Type B pancreatic cell (in vitro differentiated cells): ENCODE data around the gene TNPO1. TPM values are rescaled to one million over a fixed set of nuclear protein-coding genes. Genes with fewer than 3 reads are reported as not detected.

Experiments
- DNase-seq: peaks from one replicate; pipeline ENCODE4 v3.0.0; 2021; ENCODE audit warnings: mixed read lengths; ENCODE audit not compliant: unreplicated experiment; ENCODE audit errors: extremely low spot score
- H3K27ac Mint-ChIP-seq: 2 replicates; pipeline ENCODE4 v1.8.0; 2021; ENCODE audit warnings: mild to moderate bottlenecking, mixed read lengths
- H3K27me3 Mint-ChIP-seq: 2 replicates; pipeline ENCODE4 v1.8.0; 2021; ENCODE audit warnings: mixed read lengths
- H3K36me3 Mint-ChIP-seq: 2 replicates; pipeline ENCODE4 v1.8.0; 2021; ENCODE audit warnings: mixed read lengths
- H3K4me1 Mint-ChIP-seq: one replicate; pipeline ENCODE4 v1.8.0; 2021; ENCODE audit warnings: mixed read lengths; ENCODE audit not compliant: unreplicated experiment
- H3K4me3 Mint-ChIP-seq: 2 replicates; pipeline ENCODE4 v1.8.0; 2021; ENCODE audit warnings: mild to moderate bottlenecking, mixed read lengths
- H3K9me3 Mint-ChIP-seq: 2 replicates; pipeline ENCODE4 v1.8.0; 2021; ENCODE audit warnings: mixed read lengths
- total RNA-seq: library from RNA; stranded (reverse); gene quantifications from 2 replicates; pipeline ENCODE4 v1.2.1, GENCODE V29; 2021; ENCODE audit warnings: low replicate concordance
- TF ChIP-seq, protein P1 (sequence below): fragments of 200-600 bp; sonication (generic); conservative IDR thresholded peaks from 2 replicates; pipeline ENCODE4 v1.5.0; 2021; ENCODE audit warnings: antibody characterized with exemption, mild to moderate bottlenecking

Gene TNPO1
- total RNA-seq, 1 donor from 2014 or later: 131 TPM

DNA sequence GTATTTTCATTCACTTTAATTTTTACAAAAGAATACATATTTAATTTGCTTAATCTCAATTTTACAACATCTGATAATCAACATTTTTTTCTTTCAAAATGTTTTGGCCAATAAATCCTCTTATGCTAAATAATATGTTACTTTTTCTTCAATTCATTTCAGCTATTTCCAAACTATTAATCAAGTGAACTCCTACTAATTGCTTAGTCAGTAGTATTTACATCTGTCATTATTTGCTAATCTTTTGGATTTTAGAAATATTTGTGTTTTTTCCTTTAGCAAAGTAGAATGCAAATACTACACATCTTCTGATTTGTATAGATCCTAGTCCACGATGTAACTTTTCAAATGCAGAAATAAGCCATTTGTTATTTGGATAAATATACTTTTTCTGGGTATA is 1.6 kb upstream of the TNPO1 start:
- H3K4me3 Mint-ChIP-seq: no peak overlapping the region
- no peaks in the 10 kb centered on the region for H3K9me3 Mint-ChIP-seq
- H3K27ac Mint-ChIP-seq: no peak overlapping the region
- H3K36me3 Mint-ChIP-seq: peaks cover 8% of the 10 kb centered on the region
- H3K4me1 Mint-ChIP-seq: peaks cover 22% of the 10 kb centered on the region
- TF ChIP-seq, protein P1, sequence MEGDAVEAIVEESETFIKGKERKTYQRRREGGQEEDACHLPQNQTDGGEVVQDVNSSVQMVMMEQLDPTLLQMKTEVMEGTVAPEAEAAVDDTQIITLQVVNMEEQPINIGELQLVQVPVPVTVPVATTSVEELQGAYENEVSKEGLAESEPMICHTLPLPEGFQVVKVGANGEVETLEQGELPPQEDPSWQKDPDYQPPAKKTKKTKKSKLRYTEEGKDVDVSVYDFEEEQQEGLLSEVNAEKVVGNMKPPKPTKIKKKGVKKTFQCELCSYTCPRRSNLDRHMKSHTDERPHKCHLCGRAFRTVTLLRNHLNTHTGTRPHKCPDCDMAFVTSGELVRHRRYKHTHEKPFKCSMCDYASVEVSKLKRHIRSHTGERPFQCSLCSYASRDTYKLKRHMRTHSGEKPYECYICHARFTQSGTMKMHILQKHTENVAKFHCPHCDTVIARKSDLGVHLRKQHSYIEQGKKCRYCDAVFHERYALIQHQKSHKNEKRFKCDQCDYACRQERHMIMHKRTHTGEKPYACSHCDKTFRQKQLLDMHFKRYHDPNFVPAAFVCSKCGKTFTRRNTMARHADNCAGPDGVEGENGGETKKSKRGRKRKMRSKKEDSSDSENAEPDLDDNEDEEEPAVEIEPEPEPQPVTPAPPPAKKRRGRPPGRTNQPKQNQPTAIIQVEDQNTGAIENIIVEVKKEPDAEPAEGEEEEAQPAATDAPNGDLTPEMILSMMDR: no peak
- H3K27me3 Mint-ChIP-seq: no peaks in the 10 kb centered on the region
- no peak for DNase-seq

- Mint-ChIP-seq H3K9me3 (no peaks in the 10 kb centered on the region), H3K27me3 (no peaks in the 10 kb centered on the region), H3K4me3 (peak overlapping the region; percentile 99), H3K4me1 (peaks cover 22% of the 10 kb centered on the region), H3K27ac (peak overlapping the region; percentile 97), H3K36me3 (peaks cover 8% of the 10 kb centered on the region)
- TF ChIP-seq, protein P1: no peak
- no peak for DNase-seq
These were observed 729 bp upstream of the TNPO1 start for GRCh38 chr5:72815580-72816283.

GRCh38 chr5:72817076-72817481 is 618 bp downstream of the TNPO1 start:
- peaks cover 8% of the 10 kb centered on the region for H3K36me3 Mint-ChIP-seq
- DNase-seq: peak; percentile 73
- H3K4me1 Mint-ChIP-seq: peaks cover 28% of the 10 kb centered on the region
- peak overlapping the region; percentile 97 for H3K27ac Mint-ChIP-seq
- no peaks in the 10 kb centered on the region for H3K9me3 Mint-ChIP-seq
- TF ChIP-seq, protein P1: no peak
- H3K4me3 Mint-ChIP-seq: peak overlapping the region; percentile 99
- H3K27me3 Mint-ChIP-seq: no peaks in the 10 kb centered on the region

GRCh38 chr5:72817671-72818266 is 1.3 kb downstream of the TNPO1 start:
- Mint-ChIP-seq H3K36me3 (peaks cover 8% of the 10 kb centered on the region), H3K4me3 (peak overlapping the region; percentile 99), H3K27me3 (no peaks in the 10 kb centered on the region), H3K9me3 (no peaks in the 10 kb centered on the region), H3K27ac (peak overlapping the region; percentile 97), H3K4me1 (peaks cover 29% of the 10 kb centered on the region)
- TF ChIP-seq, protein P1: no peak
- no peak for DNase-seq

DNA sequence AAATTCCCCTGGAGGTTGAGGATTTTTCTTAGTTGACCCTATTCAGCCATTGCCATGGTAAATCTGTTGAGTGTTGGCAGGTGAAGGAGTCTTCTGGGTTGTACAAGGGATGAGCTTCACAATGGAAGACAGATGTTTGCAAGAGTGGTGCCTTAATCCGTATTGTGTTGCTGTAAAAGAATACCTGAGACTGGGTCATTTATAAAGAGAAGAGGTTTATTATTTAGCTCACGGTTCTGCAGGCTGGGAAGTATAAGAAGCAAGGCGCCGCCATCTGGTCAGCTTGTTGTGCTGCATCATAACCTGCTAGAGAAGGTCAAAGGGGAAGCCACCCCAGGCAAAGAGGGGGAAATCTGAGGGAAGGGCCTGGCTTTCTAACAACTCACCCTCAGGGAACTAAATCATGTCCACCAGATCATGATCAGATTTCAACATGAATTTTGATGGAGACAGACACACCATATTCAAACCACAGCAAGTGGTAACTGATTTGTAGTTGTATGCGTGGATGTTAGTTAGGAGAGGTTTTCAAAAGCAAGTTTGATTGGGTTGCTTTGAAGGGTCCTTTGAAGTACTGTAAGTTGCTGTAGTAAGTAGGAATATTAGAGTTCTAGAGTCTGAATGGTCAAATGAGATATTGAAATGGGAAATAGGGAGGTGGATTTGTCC is 2.5 kb downstream of the TNPO1 start:
- peak overlapping the region; percentile 99 for H3K4me3 Mint-ChIP-seq
- no peaks in the 10 kb centered on the region for H3K27me3 Mint-ChIP-seq
- TF ChIP-seq, protein P1: peak; percentile 77
- no peak for DNase-seq
- peaks cover 28% of the 10 kb centered on the region for H3K4me1 Mint-ChIP-seq
- peaks cover 8% of the 10 kb centered on the region for H3K36me3 Mint-ChIP-seq
- H3K27ac Mint-ChIP-seq: peak overlapping the region; percentile 71
- no peaks in the 10 kb centered on the region for H3K9me3 Mint-ChIP-seq
